Mucosa of rectum (tissue), 2 donors: ENCODE data around the gene PSMD12.
"Not testable (repeated sequence)": the region's sequence is repeated elsewhere in the genome, so short reads cannot be mapped to it uniquely, and the experiment has no call there.

Experiments used
- H3K27ac ChIP-seq, 2 donors: one replicate each; pipeline ENCODE4 v1.7.0; 2013; ENCODE audit warnings: inconsistent platforms in 2 of 2, low read depth in 2 of 2, low read length in 2 of 2
- H3K27me3 ChIP-seq, 2 donors: one replicate each; pipeline ENCODE4 v1.7.0; 2013; ENCODE audit warnings: low read length in 2 of 2; ENCODE audit not compliant: control insufficient read depth in 2 of 2, insufficient read depth in 2 of 2
- H3K36me3 ChIP-seq, 2 donors: one replicate each; pipeline ENCODE4 v1.7.0; 2013; ENCODE audit warnings: low read length in 2 of 2; ENCODE audit not compliant: control insufficient read depth in 2 of 2, insufficient read depth in 2 of 2
- H3K4me1 ChIP-seq, 2 donors: one replicate each; pipeline ENCODE4 v1.7.0; 2013; ENCODE audit warnings: low read length in 2 of 2, mild to moderate bottlenecking in 1 of 2; ENCODE audit not compliant: control insufficient read depth in 2 of 2, insufficient read depth in 2 of 2
- H3K4me3 ChIP-seq, 2 donors: one replicate each; pipeline ENCODE4 v1.7.0; 2013; ENCODE audit warnings: low read length in 2 of 2
- H3K9ac ChIP-seq, 2 donors: one replicate each; pipeline ENCODE4 v1.7.0; 2013; ENCODE audit warnings: low read length in 2 of 2, low read depth in 1 of 2, mild to moderate bottlenecking in 1 of 2
- H3K9me3 ChIP-seq, 2 donors: one replicate each; pipeline ENCODE4 v1.7.0; 2013; ENCODE audit warnings: low read length in 2 of 2; ENCODE audit not compliant: control insufficient read depth in 2 of 2
- donor health status: healthy.
- donor health status: Normal muscosa, but diverticular disease.

The PSMD12 gene

GRCh38 chr17:67388986-67389385, 22.6 kb upstream of the PSMD12 start:
- Histone ChIP-seq H3K9me3 (no peaks in the 10 kb centered on the region), H3K9ac (no peak overlapping the region), H3K4me1 (no peaks in the 10 kb centered on the region), H3K36me3 (no peaks in the 10 kb centered on the region), H3K27me3 (no peaks in the 10 kb centered on the region), H3K4me3 (no peak overlapping the region), H3K27ac (no peak overlapping the region)

GRCh38 chr17:67388536-67388935, 22.2 kb upstream of the PSMD12 start:
- H3K36me3 ChIP-seq, H3K27me3 ChIP-seq, H3K27ac ChIP-seq, H3K4me3 ChIP-seq, H3K9ac ChIP-seq, H3K4me1 ChIP-seq, H3K9me3 ChIP-seq: not testable (repeated sequence)

GRCh38 chr17:67386965-67387551, 20.7 kb upstream of the PSMD12 start:
- Histone ChIP-seq H3K9ac (no peak overlapping the region), H3K4me1 (no peaks in the 10 kb centered on the region), H3K4me3 (no peak overlapping the region), H3K27ac (no peak overlapping the region), H3K36me3 (no peaks in the 10 kb centered on the region), H3K27me3 (no peaks in the 10 kb centered on the region), H3K9me3 (no peaks in the 10 kb centered on the region)

- Histone ChIP-seq H3K36me3 (no peaks in the 10 kb centered on the region), H3K27me3 (no peaks in the 10 kb centered on the region), H3K27ac (no peak overlapping the region), H3K4me3 (no peak overlapping the region), H3K9ac (no peak overlapping the region), H3K9me3 (no peaks in the 10 kb centered on the region), H3K4me1 (no peaks in the 10 kb centered on the region)
These were observed 19.0 kb upstream of the PSMD12 start for GRCh38 chr17:67385122-67385988.

GRCh38 chr17:67381929-67382257, 15.5 kb upstream of the PSMD12 start:
- no peak overlapping the region for H3K4me3 ChIP-seq
- no peaks in the 10 kb centered on the region for H3K36me3 ChIP-seq
- no peaks in the 10 kb centered on the region for H3K9me3 ChIP-seq
- H3K27ac ChIP-seq = no peak overlapping the region
- peaks cover under 1 to 6% of the 10 kb centered on the region in 2 donors for H3K4me1 ChIP-seq
- no peaks in the 10 kb centered on the region for H3K27me3 ChIP-seq
- no peak overlapping the region for H3K9ac ChIP-seq

GRCh38 chr17:67379251-67379630, 12.9 kb upstream of the PSMD12 start:
- no peaks in the 10 kb centered on the region for H3K9me3 ChIP-seq
- no peaks in the 10 kb centered on the region for H3K36me3 ChIP-seq
- H3K27me3 ChIP-seq = no peaks in the 10 kb centered on the region
- H3K4me3 ChIP-seq = peak overlapping the region; percentile 79 to 80
- H3K27ac ChIP-seq = peak overlapping the region in 1 of 2 donors; percentile 79
- H3K4me1 ChIP-seq = peaks cover 7 to 11% of the 10 kb centered on the region in 2 donors
- H3K9ac ChIP-seq = peak overlapping the region; percentile 48 to 86

GRCh38 chr17:67378454-67379250, 12.3 kb upstream of the PSMD12 start:
- H3K27ac ChIP-seq = peak overlapping the region; percentile 79
- no peaks in the 10 kb centered on the region for H3K27me3 ChIP-seq
- peaks cover 7 to 11% of the 10 kb centered on the region in 2 donors for H3K4me1 ChIP-seq

GRCh38 chr17:67377488-67378453, 11.4 kb upstream of the PSMD12 start:
- Histone ChIP-seq H3K27ac (peak overlapping the region; percentile 79), H3K9ac (peak overlapping the region; percentile 75 to 86), H3K36me3 (no peaks in the 10 kb centered on the region), H3K4me3 (peak overlapping the region; percentile 79 to 80), H3K9me3 (no peaks in the 10 kb centered on the region), H3K27me3 (no peaks in the 10 kb centered on the region), H3K4me1 (peaks cover 7 to 11% of the 10 kb centered on the region in 2 donors)

More at GRCh38 chr17:67378454-67379250, 12.3 kb upstream of the PSMD12 start:
- H3K9ac ChIP-seq = peak overlapping the region; percentile 65 to 86
- H3K9me3 ChIP-seq = no peaks in the 10 kb centered on the region
- H3K36me3 ChIP-seq = no peaks in the 10 kb centered on the region
- H3K4me3 ChIP-seq = peak overlapping the region; percentile 79 to 80

GRCh38 chr17:67376737-67377487, 10.5 kb upstream of the PSMD12 start, which contains the start of gene PITPNC1:
PITPNC1 (plus strand) TSS chr17:67377281.
- Histone ChIP-seq H3K9me3 (no peaks in the 10 kb centered on the region), H3K9ac (peak within 1 kb of the TSS; percentile 75 to 86), H3K4me1 (peaks cover 7 to 11% of the 10 kb centered on the region in 2 donors), H3K27me3 (no peaks in the 10 kb centered on the region), H3K27ac (peak within 1 kb of the TSS; percentile 79), H3K36me3 (no peaks in the 10 kb centered on the region), H3K4me3 (peak within 1 kb of the TSS; percentile 79 to 80)
